SK-N-SH (cell line): ENCODE measurements around the gene S100A5. TPM values are rescaled to one million over a fixed set of nuclear protein-coding genes. Genes with fewer than 3 reads are reported as not detected.

Source experiments
- polyA plus RNA-seq, 3 experiments: library from polyadenylated mRNA; depleted of rRNA; stranded (reverse); fragments of >200 nt; gene quantifications; 2 replicates each; pipeline ENCODE4 v1.2.3, GENCODE V29; 2012

The S100A5 gene
- polyA plus RNA-seq, 1 of the 3 experiments (the other 2 are of a cell fraction), result 0.15 TPM

Other genes starting within 250 kb of the S100A5 start
- not detected in 2 replicates for gene PGLYRP3, start 228.0 kb downstream of the S100A5 start, polyA plus RNA-seq (2012; rRNA removed)
- not detected in 2 replicates for gene PGLYRP4, start 192.1 kb downstream of the S100A5 start, polyA plus RNA-seq (2012; rRNA removed)
- not detected in 2 replicates for gene S100A9, start 183.1 kb downstream of the S100A5 start, polyA plus RNA-seq (2012; rRNA removed)
- gene S100A12, start 165.3 kb downstream of the S100A5 start, polyA plus RNA-seq (2012; rRNA removed), result not detected in 2 replicates
- not detected in 2 replicates for gene S100A8, start 149.9 kb downstream of the S100A5 start, polyA plus RNA-seq (2012; rRNA removed)
- gene S100A7A, start 124.4 kb downstream of the S100A5 start, polyA plus RNA-seq (2012; rRNA removed), result not detected in 2 replicates
- gene S100A7, start 80.3 kb downstream of the S100A5 start, polyA plus RNA-seq (2012; rRNA removed), result not detected in 2 replicates
- 844 and 895 TPM in 2 replicates for gene S100A6, start 4.9 kb downstream of the S100A5 start, polyA plus RNA-seq (2012; rRNA removed)
- gene S100A4, start 4.9 kb upstream of the S100A5 start, polyA plus RNA-seq (2012; rRNA removed), result 24.6 and 25.4 TPM in 2 replicates
- gene S100A3, start 8.3 kb upstream of the S100A5 start, polyA plus RNA-seq (2012; rRNA removed), result 11.8 and 13.1 TPM in 2 replicates
- gene S100A2, start 24.9 kb upstream of the S100A5 start, polyA plus RNA-seq (2012; rRNA removed), result 27.3 and 31.4 TPM in 2 replicates
- gene S100A16, start 72.2 kb upstream of the S100A5 start, polyA plus RNA-seq (2012; rRNA removed), result 512 and 521 TPM in 2 replicates
- gene S100A14, start 75.4 kb upstream of the S100A5 start, polyA plus RNA-seq (2012; rRNA removed), result 0.15 TPM in 1 of 2 replicates, not detected in the other
- 12.3 and 17.1 TPM in 2 replicates for gene S100A13, start 86.6 kb upstream of the S100A5 start, polyA plus RNA-seq (2012; rRNA removed)
- gene S100A1, start 87.5 kb upstream of the S100A5 start, polyA plus RNA-seq (2012; rRNA removed), result 0.18 TPM in 1 of 2 replicates, not detected in the other
- 76.7 and 84.9 TPM in 2 replicates for gene CHTOP, start 93.1 kb upstream of the S100A5 start, polyA plus RNA-seq (2012; rRNA removed)
- 57.6 and 61.7 TPM in 2 replicates for gene SNAPIN, start 117.8 kb upstream of the S100A5 start, polyA plus RNA-seq (2012; rRNA removed)
- gene ILF2, start 130.1 kb upstream of the S100A5 start, polyA plus RNA-seq (2012; rRNA removed), result 189 and 236 TPM in 2 replicates
- gene NPR1, start 137.8 kb upstream of the S100A5 start, polyA plus RNA-seq (2012; rRNA removed), result 0.05 and 0.12 TPM in 2 replicates
- 64.3 and 80.9 TPM in 2 replicates for gene INTS3, start 187.1 kb upstream of the S100A5 start, polyA plus RNA-seq (2012; rRNA removed)
- gene SLC27A3, start 234.5 kb upstream of the S100A5 start, polyA plus RNA-seq (2012; rRNA removed), result 7.6 and 9.0 TPM in 2 replicates